Activated CD4-positive, CD25-positive, alpha-beta regulatory T cell treated with anti-CD3 and anti-CD28 coated beads, Interleukin-2, amount 50 U/mL, for 72 hours (primary cell): Measurements from ENCODE around the gene SPEF1.

Source experiments
- DNase-seq: peaks from one replicate; pipeline ENCODE4 v3.0.0; 2021

The SPEF1 gene

GRCh38 chr20:3744806-3745685 is 36.2 kb downstream of the SPEF1 start:
- peak; percentile 69 for DNase-seq

- DNase-seq: no peak
Observed at GRCh38 chr20:3744037-3744436, 37.2 kb downstream of the SPEF1 start.

DNA sequence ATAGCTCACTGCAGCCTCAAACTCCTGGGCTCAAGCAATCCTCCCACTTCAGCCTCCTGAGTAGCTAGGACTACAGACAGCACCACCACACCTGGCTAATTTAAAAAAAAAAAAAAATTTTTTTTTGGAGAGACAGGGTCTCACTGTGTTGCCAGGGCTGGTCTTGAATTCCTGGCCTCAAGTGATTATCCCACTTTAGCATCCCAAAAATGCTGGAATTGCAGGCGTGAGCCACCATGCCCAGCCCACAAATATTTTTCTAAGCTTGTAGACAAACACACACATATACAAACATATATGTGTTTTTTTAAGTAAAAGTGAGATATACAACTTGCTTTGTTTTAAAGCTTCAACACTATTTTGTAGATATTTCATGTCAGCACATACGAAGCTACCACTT is 38.0 kb downstream of the SPEF1 start:
- DNase-seq: no peak

GRCh38 chr20:3741836-3742458 is 39.3 kb downstream of the SPEF1 start:
- no peak for DNase-seq

DNA sequence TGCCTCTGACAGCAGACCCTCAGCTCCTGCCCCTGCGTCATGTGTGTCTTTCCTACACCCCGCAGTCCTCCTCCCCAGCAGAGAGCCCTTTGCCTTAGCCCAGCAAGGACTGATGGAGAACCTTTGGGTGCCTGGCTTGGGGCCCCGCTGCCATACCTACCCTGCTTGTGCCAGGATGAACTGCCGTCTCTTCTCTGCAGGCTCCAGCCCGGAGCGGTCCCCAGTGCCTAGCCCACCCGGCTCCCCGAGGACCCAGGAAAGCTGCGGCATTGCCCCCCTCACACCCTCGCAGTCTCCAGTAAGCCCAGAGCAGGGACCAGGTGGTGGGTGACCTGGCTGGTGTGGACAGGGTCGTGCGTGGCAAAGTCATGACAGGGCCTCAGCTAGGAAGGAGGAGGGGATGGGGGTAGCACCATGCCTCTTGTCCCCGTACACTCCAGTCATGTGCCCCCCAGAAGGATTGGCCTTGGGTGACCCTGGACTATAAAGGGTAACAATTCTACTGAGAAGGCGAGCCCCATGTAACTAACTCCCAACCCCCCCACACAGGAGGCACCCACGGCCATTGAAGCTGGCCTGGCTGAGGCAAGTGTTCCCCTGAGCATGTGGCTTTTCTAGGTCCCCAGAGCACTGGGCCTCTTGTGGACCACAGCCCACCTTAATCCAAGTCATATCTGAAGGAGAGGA is 40.5 kb downstream of the SPEF1 start:
- DNase-seq: no peak

GRCh38 chr20:3739926-3740451 is 41.3 kb downstream of the SPEF1 start:
- DNase-seq: no peak

GRCh38 chr20:3739054-3739925 is 42.0 kb downstream of the SPEF1 start:
- DNase-seq: no peak

- no peak for DNase-seq
Observed at GRCh38 chr20:3738111-3739053, 42.9 kb downstream of the SPEF1 start.

GRCh38 chr20:3735768-3736167 is 45.5 kb downstream of the SPEF1 start:
- DNase-seq: no peak

- DNase-seq: no peak
Observed at GRCh38 chr20:3734111-3734843, 47.0 kb downstream of the SPEF1 start.

DNA sequence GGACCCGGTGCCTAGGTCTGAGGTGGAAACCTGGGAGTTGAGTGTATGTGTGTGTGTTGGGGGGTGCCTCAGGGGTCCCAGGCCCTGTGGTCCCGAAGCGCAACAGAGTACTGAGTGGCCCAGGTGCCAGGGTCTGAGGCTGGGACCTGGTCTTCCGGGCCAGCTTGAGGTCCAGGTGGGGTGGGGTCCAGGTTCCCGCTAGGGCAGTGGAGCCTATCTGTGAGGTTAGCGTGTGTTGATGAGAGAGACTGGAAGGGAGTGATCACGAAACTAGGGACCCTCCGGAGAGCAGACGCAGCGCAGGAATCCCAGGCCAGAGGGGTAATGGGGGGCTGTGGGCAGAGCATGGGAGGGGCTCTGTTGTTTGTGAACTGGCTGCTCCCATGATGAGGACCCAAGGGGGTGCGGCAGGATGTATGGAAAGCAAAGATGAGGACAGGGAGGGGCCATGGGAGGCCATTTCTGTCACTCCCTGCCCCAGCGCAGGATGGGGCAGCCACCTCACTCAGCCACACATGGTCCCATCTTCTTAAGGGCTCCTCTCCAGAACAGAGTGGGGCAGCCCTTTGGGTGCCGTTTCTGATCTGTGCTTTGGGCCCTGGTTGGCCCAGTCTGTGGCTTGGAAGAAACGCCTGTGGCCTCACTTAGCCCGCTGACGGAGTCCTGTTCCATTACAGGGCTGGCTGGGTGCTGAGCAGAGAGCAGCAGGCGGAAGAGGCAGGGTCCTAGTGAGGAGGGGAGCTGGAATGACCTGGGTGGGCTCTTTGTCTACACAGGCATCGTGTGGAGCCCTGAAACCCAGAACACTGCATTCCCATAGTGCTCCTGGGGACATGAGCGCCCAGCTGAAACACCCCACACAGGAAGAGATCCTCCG is 47.9 kb downstream of the SPEF1 start:
- DNase-seq: no peak

GRCh38 chr20:3732327-3733118 is 48.7 kb downstream of the SPEF1 start, which contains the start of gene HSPA12B:
TSS of gene HSPA12B (plus strand) at chr20:3732685. CDS start at chr20:3738675, 5,990 bp downstream.
- DNase-seq: no peak

- DNase-seq: no peak
Observed at GRCh38 chr20:3731944-3732326, 49.3 kb downstream of the SPEF1 start.

GRCh38 chr20:3730803-3731672 is 50.2 kb downstream of the SPEF1 start:
- no peak for DNase-seq

DNA sequence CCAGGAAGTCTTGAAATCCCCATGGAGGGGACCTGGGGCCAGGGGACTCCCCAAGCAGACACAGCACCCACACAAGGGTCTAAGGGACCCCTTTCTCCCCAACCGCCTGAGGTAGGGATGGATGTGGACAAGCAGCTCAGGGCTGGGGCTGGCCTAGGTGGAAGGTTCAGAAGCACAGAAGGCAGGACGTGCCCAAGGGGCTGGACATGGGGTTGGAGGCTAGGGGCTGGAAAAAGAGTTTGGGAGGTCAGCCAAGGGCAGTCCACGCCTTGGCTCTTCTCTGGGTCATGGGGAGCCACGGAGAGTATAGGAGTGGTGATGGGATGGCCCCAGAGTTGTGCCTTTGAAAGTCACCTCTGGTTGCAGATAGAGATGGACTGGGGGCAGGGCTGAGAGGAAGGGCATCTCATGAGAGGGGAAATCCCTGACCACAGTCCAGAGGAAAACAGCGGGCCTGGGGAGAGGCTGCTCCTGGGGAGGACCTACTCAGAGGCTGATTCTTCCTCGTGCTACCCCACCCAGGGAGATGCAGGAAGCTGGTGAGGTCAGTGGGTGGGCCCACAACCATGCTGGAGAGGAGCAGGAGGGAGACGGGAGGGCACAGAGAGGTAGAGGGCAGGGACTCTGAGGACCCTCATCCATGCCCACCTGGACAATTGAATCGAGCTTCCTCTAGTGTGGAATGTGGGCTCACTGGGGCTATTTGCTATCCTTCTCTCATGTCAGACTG is 51.3 kb downstream of the SPEF1 start:
- no peak for DNase-seq

DNA sequence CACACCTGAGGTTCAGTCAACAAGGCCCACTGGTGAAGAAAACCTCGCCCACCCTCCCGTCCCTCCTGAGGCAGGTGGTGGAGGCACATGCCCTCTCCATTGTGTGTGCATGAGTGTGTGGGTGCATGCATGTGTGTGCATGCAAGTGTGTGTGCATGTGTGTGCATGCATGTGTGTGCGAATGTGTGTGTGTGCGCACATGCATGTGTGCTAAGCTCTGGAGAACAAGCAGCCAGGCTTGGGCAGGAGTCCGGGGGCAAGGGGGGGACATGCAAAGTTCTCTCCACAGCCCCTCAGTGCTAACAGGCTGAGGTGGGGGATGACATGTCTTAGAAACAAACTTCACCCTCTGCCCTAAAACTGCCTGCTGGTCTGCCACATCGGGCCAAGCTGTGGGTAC is 51.9 kb downstream of the SPEF1 start:
- DNase-seq: no peak

DNA sequence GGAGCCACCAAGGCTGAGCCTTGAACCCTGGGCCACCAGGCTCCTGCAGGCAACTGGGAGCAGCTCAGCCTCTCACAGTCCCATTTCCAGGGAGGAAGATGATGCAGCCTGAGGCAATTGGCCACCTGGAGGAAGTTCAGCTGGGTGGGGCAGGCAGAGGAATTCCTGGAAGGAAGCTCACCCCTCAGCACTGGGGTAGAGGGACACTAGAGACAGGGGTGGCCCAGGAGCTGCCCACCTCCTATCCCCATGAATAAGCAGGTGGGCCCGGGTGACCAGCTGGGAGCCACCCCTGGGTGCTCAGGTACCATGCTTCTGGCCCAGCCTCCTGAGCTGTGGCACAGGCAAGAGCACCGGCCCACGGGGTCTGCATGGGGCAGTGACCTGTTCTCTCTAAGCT is 52.4 kb downstream of the SPEF1 start:
- DNase-seq: no peak
